T follicular helper cell (primary cell): ENCODE data around the gene CDH6.
"Not testable (repeated sequence)": the region's sequence is repeated elsewhere in the genome, so short reads cannot be mapped to it uniquely, and the experiment has no call there.

ENCODE experiments used
- DNase-seq: peaks from one replicate; pipeline ENCODE4 v3.0.0-alpha.2; 2020; ENCODE audit warnings: low read depth

Gene CDH6

DNA sequence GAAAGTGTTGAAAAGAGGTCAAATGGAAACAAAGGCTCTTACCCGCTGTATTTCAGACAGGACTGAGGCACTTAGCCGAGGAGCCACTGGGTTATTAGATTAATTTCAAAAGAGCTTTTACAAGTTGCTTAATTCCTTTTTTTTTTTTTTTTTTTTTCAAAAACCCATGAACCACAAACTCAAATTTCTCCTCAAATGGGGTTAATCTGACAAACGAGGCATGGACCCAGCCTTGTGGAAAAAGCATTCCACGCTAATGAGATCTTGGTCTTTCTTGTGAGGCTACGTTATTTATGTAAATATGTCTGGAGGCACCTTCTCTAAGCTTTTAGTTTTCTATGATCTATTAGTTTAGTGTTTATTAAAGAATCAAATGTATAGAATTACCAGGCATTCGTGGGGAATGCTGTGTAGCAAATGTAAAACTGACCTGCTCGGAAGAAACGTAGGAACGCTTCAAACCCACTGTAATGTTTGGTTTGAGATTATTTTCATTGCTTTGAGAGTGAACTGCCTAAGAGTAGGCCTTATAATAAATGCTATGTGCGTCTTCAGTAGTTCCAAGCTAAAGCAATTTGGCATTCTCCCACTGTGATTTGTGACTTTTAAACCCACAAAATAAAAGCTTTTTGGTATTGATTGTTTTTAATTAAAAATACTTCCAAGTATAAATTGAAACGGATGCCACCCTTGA lies 134.7 kb downstream of the CDH6 start:
- no peak for DNase-seq

DNA sequence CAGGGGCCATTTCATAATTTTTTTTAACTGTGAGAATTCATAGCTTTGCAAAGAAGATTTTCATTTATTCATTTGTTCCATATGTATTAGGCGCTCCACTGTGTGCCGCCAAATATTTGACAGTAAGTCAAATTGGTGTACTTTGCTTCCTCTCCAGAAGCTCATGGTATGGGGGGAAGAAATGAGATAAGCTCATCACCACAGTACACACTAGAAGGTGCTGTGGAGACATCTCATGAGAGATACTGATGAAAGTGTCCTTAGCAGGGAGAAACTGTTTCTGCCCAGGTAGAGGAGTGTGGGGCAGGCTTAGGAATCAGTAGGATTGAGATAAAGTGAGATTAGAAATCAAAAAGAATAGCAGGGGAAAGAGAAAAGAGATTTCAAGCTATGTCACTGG lies 136.2 kb downstream of the CDH6 start:
- no peak for DNase-seq

DNA sequence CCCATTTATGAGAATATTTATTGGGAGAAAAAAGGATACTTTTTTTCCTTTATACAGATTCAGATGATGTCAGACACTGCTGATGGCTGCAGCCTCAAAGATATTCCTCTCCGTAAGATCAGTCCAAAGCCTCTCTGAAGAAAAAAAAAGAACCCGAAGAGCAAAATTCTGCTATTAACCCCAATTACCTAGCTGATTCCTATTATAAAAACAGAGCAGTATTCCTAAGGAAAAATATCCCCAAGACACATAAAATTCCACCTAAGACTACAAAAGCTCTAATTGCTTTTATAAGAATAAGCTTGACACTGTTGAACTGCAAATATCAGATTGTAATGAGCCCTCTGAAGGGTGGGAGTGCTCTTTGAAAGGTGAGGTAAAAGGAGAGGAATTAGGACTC lies 138.7 kb downstream of the CDH6 start:
- DNase-seq: no peak

DNA sequence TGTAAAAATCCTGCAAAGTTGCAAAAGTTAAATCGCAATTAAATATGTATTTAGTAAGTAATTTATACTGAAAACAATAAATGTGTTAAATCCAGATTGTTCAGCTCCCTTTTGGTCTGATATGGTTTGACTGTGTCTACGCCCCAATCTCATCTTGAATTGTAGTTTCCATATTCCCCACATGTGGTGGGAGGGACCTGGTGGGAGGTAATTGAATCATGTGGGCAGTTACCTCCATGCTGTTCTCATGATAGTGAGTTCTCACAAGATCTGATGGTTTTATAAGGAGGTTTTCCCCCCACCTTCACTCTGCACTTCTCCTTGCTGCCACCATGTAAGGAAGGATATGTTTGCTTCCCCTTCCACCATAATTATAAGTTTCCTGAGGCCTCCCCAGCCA lies 140.0 kb downstream of the CDH6 start:
- DNase-seq: no peak

DNA sequence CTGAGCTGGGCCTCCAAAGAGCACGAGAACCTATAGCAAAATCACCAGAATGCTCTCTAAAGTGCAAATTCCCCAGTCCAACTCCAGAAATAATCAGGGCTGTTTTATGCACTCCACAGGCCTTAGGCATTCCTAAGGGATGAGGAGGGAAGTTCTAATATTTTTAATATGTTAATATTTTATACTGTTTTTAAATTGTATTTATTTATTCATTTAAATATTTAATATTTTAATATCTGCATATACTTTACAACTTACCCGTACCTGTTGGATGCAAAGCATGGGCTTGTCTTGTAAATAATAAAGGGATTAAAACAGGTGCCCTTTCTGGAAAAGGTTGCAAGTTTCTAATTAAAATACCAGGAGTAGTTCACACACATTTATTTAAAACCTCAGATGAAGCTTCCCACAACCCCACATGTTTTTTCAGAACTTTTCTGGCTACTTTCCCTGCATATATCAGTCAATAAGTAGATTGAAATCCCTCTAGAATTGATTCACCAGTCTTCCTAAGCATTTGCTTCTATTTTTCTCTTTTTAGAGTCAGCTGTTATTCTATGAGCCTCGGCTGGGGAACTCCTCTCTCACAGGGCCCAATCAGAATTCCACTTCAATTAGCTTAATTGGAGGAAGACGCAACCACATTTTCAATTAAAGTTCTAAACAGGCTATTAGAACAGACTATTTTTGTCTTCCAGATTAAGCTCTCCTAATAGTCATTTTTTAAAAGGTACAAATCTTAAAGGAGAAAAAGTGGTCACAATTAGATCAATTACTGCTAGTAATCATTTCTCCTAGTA lies 140.8 kb downstream of the CDH6 start:
- no peak for DNase-seq

DNA sequence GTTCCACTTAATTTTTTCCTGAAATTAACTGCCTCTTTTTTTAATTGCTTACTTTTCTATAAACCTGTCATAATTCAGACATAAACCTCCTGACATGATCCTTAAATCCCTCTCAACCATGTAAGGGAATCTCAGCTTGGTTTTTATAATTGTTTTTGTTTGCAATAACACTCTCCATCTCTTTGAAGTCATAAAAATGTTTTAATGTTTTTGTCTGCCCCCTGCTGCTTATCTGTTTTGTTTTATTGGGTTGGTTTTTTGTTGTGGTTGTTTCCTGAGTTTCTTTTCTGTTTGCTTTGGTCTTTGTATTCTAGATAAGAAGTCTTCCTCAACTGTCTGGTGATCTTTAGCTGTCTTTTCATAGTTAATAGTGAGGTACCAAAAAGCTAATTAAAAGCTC lies 142.0 kb downstream of the CDH6 start:
- no peak for DNase-seq

DNA sequence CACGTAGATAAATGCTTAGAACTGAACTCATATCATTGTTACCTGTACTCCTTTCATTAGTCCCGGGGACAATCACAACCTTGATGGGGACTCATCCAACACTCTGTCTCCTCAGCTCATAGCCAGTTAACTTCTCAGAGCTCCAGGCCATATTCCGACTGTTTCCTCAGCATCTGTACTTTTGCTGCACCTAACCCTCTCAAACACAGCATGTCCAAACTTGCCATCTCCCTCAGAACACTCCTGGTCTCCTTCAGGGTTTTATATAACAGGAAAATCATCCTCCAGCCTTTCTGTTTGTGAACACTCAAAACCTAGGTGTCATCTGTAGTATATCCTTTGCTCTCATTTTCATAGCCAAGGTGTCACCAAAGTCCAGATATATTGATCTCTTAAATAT lies 150.5 kb downstream of the CDH6 start:
- no peak for DNase-seq

DNA sequence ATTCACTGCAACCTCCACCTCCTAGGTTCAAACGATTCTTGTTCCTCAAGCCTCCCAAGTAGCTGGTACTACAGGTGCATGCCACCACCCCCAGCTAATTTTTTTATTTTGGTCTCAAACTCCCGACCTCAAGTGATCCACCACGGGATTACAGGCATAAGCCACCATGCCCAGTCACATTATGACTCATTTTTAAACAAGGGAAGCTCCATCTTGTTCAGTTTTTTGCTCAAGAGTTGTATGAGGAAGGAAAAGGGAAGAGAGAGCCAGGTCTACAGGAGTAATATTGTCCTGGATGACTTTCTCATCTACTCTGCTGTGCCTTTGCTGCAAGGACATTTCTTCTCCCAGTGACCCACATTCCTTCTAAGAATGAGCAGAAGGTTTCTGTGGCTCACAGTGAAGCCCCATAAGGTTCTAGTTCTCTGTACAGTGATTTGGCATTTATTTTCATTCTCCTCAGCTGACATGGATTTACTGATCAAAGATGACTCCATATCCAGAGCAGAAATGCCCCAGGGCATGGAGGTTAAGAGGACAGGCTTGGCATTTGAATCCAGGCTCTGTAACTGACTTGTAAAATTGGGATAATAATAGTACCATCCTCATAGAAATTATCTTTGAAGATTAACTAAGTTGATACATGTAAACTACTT lies 153.5 kb downstream of the CDH6 start:
- no peak for DNase-seq

DNA sequence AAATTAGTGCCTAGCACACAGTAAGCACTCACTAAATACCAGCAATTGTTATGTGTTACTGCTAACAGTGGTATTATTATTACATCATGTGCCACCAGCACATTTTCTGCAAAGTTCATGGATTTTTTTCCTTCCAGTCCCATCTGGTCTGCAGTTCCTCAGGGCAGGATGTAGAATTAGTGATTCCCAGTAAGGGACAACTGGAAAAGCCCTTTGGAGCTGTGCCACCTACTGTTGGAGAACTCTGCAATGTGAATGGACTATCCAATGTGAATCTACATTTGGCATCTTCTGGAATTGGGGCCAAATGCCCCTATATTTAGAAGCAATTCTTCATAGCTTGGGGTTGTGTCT lies 154.0 kb downstream of the CDH6 start:
- no peak for DNase-seq

DNA sequence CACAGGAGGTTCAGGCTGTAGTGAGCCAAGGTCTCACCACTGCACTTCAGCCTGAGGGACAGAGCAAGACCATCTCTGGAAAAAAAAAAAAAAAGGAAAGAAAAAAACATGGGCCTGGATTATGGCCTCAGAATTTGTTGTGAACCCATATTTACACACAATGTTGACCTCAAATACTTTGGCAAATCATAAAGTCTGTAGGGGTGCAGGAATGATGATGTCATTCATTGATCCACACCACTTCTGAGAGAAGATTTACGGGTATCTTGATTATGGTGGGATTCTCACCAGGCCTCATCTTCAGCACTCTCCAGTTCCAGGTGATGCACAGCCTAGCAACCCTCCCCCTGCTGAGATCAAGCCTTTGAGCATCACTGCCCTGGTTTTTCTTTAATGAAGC lies 156.9 kb downstream of the CDH6 start:
- DNase-seq: no peak

DNA sequence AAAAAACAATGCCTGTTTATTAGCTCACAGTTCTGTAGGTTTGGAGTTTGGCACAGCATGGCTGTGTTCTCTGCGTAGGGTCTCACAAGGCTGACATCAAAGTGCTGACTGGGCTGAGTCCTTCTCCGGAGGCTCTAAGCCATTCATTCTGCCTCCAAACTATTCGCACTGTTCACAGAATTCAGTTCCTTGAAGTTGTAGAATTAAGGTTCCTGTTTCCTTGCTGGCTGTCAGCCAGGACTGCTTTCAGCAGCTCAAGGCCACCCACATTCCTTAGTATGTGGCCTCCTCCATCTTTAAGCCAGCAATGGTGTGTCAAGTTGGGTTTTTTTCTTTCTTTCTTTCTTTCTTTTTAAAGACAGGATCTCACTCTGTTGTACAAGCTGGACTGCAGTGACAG lies 161.9 kb downstream of the CDH6 start:
- DNase-seq: no peak

DNA sequence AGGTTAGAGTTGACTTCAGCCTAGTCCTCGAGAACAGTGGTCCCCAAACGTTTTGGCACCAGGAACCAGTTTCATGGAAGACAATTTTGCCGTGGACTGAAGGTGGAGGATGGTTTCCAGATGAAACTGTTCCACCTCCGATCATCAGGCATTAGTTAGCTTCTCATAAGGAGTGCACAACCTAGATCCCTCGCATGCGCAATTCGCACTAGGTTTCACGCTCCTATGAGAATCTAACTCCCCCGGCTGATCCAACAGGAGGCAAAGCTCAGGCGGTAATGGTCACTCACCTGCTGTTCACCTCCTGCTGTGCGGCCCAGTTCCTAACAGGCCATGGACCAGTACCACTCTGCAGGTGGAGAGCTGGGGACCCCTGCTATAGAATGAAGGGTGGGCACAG lies 163.6 kb downstream of the CDH6 start:
- no peak for DNase-seq

DNA sequence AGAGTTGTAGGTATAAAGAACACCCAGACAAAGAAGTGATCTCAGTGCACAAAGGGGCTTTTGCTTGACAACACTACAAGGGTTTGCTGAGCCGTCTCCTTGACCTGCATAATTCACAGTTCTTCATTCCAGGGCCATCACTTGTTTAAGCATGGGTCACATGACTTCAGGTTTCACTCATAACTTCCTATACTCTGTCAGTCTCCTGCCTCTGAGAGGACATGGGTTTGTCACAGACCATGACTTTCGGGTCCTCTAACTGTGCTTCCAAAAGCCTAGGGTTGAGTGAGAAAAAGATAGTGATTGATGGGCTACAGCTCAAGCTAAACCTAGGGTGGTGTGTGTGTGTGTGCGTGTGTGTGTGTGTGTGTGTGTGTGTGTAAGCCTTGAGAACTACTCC lies 166.4 kb downstream of the CDH6 start:
- no peak for DNase-seq

DNA sequence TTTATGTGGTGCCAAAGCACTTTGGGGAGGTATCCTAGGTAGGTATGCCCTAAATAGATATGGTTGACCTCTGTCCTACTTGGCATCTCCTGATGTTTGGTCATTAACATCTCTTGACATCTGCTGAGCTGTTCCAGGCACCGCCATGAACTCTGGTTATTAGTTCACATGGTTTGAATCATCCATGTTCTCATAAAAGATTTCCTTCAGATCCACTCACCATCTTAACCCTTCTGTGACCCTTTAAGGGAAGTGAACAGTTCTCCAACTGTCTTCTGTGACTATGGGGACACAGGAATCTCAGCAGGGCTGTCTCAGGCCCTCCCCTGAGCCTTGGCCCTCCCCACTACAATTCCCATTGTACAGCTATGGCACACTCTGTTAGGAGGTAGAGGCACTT lies 167.7 kb downstream of the CDH6 start:
- no peak for DNase-seq

DNA sequence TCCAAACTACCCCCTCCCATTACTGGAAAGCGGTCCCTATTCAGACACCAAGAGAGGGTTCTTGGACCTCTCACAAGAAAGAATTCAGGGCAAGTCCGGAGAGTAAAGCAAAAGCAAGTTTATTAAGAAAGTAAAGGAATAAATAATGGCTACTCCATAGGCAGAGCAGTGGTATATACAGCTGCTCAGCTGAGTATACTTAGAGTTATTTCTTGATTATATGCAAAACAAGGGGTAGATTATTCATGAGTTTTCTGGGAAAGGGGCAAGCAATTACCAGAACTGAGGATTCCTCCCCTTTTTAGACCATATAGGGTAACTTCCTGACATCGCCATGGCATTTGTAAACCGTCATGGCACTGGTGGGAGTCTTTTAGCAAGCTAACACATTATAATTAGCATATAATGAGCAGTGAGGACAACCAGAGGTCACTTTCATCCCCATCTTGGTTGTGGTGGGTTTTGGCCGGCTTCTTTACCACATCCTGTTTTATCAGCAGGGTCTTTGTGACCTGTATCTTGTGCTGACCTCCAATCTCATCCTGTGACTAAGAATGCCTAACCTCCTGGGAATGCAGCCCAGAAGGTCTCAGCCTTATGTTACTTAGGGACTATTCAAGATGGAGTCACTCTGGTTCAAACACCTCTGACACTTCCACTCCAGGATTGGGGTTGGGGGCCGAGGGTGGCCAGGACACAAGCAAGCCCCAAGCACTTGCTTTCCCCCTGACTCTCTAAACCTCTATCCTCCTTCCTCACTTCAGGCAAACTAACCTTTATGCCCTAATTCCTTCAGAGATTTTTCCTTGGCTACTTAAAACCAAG lies 168.4 kb downstream of the CDH6 start:
- DNase-seq: not testable (repeated sequence)

DNA sequence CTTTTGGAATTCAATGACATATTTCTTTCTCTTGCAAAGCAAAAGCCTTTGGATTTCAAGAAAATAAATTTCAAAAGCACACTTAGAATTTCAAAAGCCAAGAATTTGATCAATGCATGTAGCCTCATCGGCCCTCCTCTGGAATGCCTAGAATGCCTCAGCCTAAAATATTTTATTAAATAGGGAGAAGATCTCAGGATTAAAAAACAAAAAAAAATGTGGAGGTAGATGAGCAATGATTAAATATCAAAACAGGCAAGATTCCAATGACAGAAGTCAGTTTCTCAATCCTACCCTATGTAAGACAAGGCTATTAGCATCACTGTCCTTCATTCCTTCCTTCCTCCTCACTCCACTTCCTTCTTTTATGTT lies 169.0 kb downstream of the CDH6 start:
- DNase-seq: no peak

DNA sequence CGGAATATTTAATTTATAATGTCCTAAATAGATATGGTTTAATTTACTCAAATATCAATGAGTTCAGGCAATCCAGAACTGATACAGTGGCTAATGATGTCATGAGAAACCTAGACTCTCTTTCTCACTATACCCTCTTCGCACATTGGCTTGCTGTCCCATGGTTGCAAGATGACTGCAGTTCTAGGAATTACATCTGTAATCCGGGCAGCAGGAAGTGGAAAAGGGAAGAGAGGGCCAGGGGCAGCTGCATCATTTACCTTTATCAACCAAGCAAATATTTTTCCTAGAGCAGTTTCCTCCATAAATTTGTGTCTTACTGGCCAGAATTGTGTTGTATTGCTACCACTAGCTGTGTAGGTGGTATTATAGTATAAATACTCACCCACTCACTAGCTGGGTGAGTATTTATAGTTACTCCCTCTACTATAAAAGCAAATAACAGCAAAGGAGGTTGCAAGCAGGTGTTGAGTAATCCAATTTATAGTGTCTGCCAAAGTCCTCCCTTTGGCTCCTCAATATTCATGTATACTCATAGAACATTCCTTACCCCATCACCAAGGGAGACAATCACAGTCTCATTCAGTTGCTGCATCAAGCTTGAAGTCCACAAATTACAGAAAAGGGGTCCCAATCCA lies 169.6 kb downstream of the CDH6 start:
- no peak for DNase-seq

DNA sequence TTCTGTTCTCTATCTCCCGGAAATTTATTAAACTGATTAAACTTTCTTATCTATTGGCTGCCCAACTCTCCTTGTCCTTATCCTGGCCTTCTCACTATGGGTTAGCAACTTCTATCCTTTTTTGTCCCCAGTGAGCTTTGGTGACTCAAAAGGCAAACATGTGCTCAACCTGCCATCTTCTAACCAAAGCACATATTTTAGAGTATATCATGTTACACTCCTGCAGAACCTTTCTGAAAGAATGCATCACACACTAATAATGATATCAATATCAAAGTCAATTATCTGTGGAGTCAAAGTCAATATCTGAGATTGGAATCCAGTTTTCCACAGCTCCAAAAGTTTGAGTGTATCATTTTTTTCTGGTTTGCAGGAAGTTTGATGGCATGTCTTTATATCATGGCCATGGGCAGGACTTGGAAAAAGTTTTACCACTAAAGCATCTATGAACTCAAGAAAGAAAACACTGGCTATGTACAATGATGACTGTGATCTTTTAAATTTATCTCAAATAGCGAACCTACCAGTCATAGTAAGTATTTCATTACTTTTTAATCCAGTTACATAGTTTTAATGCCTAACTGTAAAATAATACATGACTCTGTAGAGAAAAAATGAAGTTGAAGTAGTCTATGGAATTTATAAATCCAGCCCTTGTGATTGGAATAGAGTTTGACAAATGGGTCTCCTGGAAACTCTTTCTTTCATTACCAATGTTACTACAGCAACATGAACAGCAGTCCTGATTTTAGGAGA lies 171.6 kb downstream of the CDH6 start:
- no peak for DNase-seq

DNA sequence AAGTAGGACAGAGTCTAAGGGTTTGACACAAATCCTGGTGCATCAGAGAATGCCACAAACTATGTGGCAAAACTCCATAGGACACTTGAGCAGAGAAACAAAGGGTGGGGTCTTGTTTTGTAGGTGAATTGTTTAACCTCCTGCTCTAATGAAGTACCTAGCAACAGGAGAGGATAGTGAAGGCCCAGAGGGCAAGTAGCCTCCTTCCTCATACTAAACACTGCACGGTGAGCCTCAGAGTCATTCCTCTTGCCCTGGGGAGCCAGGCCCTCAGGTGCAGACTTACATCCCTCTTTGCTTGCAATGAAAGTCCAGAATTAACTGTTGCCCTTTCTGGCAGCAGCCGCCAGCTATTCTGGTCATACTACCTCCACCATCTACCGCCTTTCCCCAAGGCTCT lies 172.3 kb downstream of the CDH6 start:
- no peak for DNase-seq

DNA sequence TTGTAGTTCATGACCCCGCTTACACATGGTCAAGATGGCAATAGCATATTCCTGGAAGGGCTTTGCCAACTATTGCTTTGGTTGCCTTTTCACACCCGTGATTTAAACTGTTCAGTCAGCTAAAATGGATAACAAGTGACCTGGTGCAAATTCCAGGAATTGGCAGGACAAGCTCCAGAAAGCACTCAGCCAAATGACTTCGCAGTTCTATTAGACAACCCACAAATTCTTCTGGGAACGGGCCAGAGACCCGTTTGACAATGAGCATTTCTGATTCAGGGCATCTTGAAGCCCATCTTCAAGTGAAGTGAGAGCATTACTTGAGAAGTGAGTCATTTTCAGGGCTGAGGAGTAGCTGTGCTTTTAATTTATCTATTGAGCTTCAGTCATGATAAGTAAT lies 173.5 kb downstream of the CDH6 start:
- no peak for DNase-seq

DNA sequence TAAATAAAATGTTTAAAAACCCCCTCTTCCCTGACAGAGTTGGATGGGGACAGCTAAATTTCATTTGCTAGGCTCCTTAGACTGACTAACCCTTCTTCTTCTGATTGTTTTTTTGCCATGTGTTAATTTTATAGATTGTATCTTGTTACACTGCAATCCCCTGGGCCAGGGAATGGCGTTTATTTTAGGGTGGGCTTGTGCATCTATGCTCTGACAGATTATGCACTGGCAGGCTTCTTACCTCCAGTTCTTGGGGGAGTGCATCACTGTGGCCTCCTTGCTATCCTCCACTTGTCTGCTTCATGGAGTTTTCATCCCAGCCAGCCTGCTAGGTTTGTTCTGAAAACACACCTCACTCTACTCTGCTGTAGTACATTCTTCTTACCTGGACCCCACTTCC lies 178.6 kb downstream of the CDH6 start:
- DNase-seq: no peak
